ENCODE measurements around the gene KLF13.

DNA sequence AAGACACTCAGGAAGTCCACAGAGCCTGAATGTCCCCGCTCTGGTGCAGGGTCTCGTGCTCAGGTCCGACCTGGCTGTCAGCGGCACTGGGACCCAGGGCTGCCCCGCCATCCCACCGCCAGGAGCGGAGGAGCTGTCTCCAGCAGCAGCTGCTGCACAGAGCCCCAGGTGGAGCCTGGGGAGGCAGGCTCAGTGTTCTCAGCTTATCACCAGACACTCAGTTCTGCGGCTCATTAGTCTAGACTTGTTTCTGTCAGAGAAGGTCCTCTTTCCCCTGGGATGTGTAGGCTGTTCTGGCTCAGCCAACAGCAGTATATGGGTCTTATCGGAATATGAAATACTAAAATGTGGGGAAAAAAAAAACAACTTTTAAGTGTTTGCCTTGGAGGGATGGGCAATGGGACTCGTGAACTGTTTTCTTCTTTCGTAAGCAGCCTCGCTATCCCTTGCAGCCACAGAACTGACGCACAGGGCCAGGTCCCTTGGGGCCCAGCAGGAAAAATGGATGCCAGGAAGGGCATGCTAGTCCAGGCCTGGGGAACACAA, 75.9 kb downstream of the KLF13 start:
- TF ChIP-seq, protein P1, sequence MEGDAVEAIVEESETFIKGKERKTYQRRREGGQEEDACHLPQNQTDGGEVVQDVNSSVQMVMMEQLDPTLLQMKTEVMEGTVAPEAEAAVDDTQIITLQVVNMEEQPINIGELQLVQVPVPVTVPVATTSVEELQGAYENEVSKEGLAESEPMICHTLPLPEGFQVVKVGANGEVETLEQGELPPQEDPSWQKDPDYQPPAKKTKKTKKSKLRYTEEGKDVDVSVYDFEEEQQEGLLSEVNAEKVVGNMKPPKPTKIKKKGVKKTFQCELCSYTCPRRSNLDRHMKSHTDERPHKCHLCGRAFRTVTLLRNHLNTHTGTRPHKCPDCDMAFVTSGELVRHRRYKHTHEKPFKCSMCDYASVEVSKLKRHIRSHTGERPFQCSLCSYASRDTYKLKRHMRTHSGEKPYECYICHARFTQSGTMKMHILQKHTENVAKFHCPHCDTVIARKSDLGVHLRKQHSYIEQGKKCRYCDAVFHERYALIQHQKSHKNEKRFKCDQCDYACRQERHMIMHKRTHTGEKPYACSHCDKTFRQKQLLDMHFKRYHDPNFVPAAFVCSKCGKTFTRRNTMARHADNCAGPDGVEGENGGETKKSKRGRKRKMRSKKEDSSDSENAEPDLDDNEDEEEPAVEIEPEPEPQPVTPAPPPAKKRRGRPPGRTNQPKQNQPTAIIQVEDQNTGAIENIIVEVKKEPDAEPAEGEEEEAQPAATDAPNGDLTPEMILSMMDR (IDR thresholded peaks at IDR 0.05) = no peak
- no peak for TF ChIP-seq POLR2AphosphoS5 (IDR thresholded peaks at IDR 0.05)

Data from breast epithelium (tissue), 3 donors.